Neural cell (in vitro differentiated cells): ENCODE results near the gene RASD1. TPM values are rescaled to one million over a fixed set of nuclear protein-coding genes. Genes with fewer than 3 reads are reported as not detected.

Experiments used
- H2AFZ ChIP-seq: fragments of 200-600, 300-800 bp; sonication (generic), shearing (Covaris generic); 2 replicates; pipeline ENCODE4 v1.6.0; 2014; ENCODE audit warnings: low read depth, mild to moderate bottlenecking, antibody characterized with exemption, low read length, moderate library complexity
- H3F3A ChIP-seq: fragments of 200-600 bp; shearing (Covaris generic); 2 replicates; pipeline ENCODE4 v1.6.1; 2016; ENCODE audit warnings: mild to moderate bottlenecking, moderate library complexity, mixed read lengths, antibody characterized with exemption, low read length; ENCODE audit not compliant: insufficient read depth, poor library complexity, severe bottlenecking
- H3K27ac ChIP-seq: fragments of 200-600, 300-800 bp; sonication (generic), shearing (Covaris generic); 2 replicates; pipeline ENCODE4 v1.5.1; 2014; ENCODE audit warnings: mild to moderate bottlenecking, low read length, moderate library complexity
- H3K27me3 ChIP-seq: fragments of 300-800, 200-600 bp; sonication (generic), shearing (Covaris generic); 2 replicates; pipeline ENCODE4 v1.6.0; 2014; ENCODE audit warnings: mild to moderate bottlenecking, low read depth, low read length, moderate library complexity; ENCODE audit not compliant: insufficient read depth
- H3K36me3 ChIP-seq: fragments of 300-800, 200-600 bp; sonication (generic), shearing (Covaris generic); 2 replicates; pipeline ENCODE4 v1.5.1; 2014; ENCODE audit warnings: mild to moderate bottlenecking, antibody characterized with exemption, low read length, moderate library complexity; ENCODE audit not compliant: insufficient read depth
- H3K4me2 ChIP-seq: fragments of 300-800, 200-600 bp; sonication (generic), shearing (Covaris generic); 2 replicates; pipeline ENCODE4 v1.6.0; 2014; ENCODE audit warnings: mild to moderate bottlenecking, low read length
- H3K4me3 ChIP-seq: fragments of 300-800, 200-600 bp; sonication (generic), shearing (Covaris generic); 2 replicates; pipeline ENCODE4 v1.5.1; 2014; ENCODE audit warnings: mild to moderate bottlenecking, low read length, moderate library complexity
- H3K79me2 ChIP-seq: fragments of 200-600 bp; shearing (Covaris generic); replicated peaks from 2 replicates; pipeline ENCODE4 v1.6.0; 2014; ENCODE audit warnings: mild to moderate bottlenecking, low read length, moderate library complexity; ENCODE audit not compliant: insufficient read depth
- H3K9ac ChIP-seq: fragments of 300-800, 200-600 bp; sonication (generic), shearing (Covaris generic); 2 replicates; pipeline ENCODE4 v1.6.1; 2016; ENCODE audit warnings: mild to moderate bottlenecking, low read length, mixed read lengths
- H3K9me2 ChIP-seq: fragments of 200-600 bp; shearing (Covaris generic); 2 replicates; pipeline ENCODE4 v1.6.1; 2016; ENCODE audit warnings: mild to moderate bottlenecking, low read length, mixed read lengths; ENCODE audit not compliant: insufficient read depth
- H3K9me3 ChIP-seq: fragments of 200-600, 300-800 bp; sonication (generic), shearing (Covaris generic); 2 replicates; pipeline ENCODE4 v1.6.1; 2016; ENCODE audit warnings: mild to moderate bottlenecking, mixed run types, low read length, moderate library complexity, mixed read lengths
- H4K20me1 ChIP-seq: fragments of 200-600 bp; shearing (Covaris generic); 2 replicates; pipeline ENCODE4 v1.6.1; 2016; ENCODE audit warnings: mild to moderate bottlenecking, mixed run types; ENCODE audit not compliant: insufficient read depth
- EP300 ChIP-seq: fragments of 450-650 bp; conservative IDR thresholded peaks from 2 replicates; pipeline ENCODE4 v1.6.1; 2014; ENCODE audit warnings: antibody characterized with exemption, mild to moderate bottlenecking, moderate library complexity; ENCODE audit not compliant: poor library complexity, severe bottlenecking
- EZH2 ChIP-seq: fragments of 200-600, 300-800 bp; shearing (Covaris generic), sonication (generic); IDR thresholded peaks from 2 replicates; pipeline ENCODE4 v1.6.1; 2014; ENCODE audit warnings: antibody characterized with exemption, low read length, borderline replicate concordance, mild to moderate bottlenecking; ENCODE audit not compliant: insufficient read depth, poor library complexity, severe bottlenecking
- MXI1 ChIP-seq: fragments of 450-650 bp; conservative IDR thresholded peaks from 2 replicates; pipeline ENCODE4 v1.6.1; 2014; ENCODE audit warnings: antibody characterized with exemption, mild to moderate bottlenecking; ENCODE audit not compliant: poor library complexity, severe bottlenecking
- POLR2AphosphoS5 ChIP-seq: IDR thresholded peaks from 2 replicates; pipeline ENCODE4 v1.6.1; 2012
- RAD21 ChIP-seq: fragments of 450-650 bp; conservative IDR thresholded peaks from 2 replicates; pipeline ENCODE4 v1.6.1; 2014; ENCODE audit warnings: antibody characterized with exemption, mild to moderate bottlenecking, moderate library complexity
- SMC3 ChIP-seq: fragments of 450-650 bp; conservative IDR thresholded peaks from 2 replicates; pipeline ENCODE4 v1.6.1; 2014; ENCODE audit warnings: antibody characterized with exemption, mild to moderate bottlenecking, moderate library complexity; ENCODE audit not compliant: poor library complexity
- TAF1 ChIP-seq: IDR thresholded peaks from 2 replicates; pipeline ENCODE4 v1.6.1; 2012; ENCODE audit warnings: low read depth
- polyA plus RNA-seq: library from polyadenylated mRNA; depleted of rRNA; stranded (reverse); fragments of >200 nt; gene quantifications from 2 replicates; pipeline ENCODE4 v1.2.3, GENCODE V29; 2014
- TF ChIP-seq, protein P1 (sequence below): fragments of 450-650 bp; IDR thresholded peaks from 2 replicates; pipeline ENCODE4 v1.5.1; 2014; ENCODE audit warnings: antibody characterized with exemption, mild to moderate bottlenecking, moderate library complexity; ENCODE audit not compliant: poor library complexity, severe bottlenecking
- TF ChIP-seq, protein P2 (sequence below): IDR thresholded peaks from 2 replicates; pipeline ENCODE4 v1.6.1; 2012; ENCODE audit warnings: borderline replicate concordance

RASD1 gene
- polyA plus RNA-seq, 1 donor from 2014 or later: 57.7 TPM

DNA sequence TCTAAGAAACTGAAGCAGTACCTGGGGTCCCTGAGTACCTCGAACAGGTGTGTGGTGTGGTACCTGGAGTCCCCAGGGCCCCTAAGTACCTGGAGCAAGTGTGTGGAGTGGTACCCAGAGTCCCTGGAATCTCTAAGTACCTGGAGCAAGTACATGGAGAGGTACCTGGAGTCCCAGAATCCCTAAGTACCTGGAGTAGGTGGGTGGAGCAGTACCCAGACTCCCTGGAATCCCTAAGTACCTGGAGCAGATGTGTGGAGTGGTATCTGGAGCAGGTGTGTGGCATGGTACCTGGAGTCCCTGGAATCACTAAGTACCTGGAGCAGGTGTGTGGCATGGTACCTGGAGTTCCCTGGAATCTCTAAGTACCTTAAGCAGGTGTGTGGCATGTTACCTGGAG, 41.9 kb downstream of the RASD1 start:
- Histone ChIP-seq H3K4me2 (no peak overlapping the region), H3K36me3 (no peaks in the 10 kb centered on the region), H3K4me3 (no peak overlapping the region), H3K9me3 (no peaks in the 10 kb centered on the region), H3K9ac (no peak overlapping the region), H3K27me3 (no peaks in the 10 kb centered on the region), H3K27ac (no peak overlapping the region), H4K20me1 (no peaks in the 10 kb centered on the region), H3K9me2 (no peaks in the 10 kb centered on the region), H3K79me2 (no peaks in the 10 kb centered on the region), H3F3A (no peaks in the 10 kb centered on the region), H2AFZ (no peak overlapping the region)
- TF ChIP-seq EP300 (no peak), POLR2AphosphoS5 (no peak)

DNA sequence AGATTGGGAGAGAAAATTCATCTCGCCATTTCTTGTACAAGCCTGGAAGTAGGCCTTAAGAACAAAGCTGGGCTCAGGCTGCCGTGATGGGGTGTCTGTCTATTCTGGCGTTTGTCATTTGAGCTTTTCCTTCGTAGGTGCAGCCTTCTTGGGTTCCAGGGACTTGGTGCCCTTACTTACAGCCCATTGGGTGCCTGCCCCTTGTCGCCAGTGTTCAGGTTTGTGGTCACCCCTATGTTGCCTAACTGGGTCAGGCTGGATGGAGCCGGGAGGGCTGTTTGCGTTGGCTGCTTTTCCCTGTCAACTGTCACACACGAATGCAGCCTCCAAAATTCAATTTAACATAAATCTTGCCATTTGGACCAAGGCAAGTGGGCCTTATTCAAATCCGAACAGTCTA, 43.1 kb downstream of the RASD1 start:
- no peaks in the 10 kb centered on the region for H3K79me2 ChIP-seq
- H3K4me2 ChIP-seq: no peak overlapping the region
- TF ChIP-seq SMC3: no peak
- TF ChIP-seq EP300: no peak
- no peak for TF ChIP-seq MXI1
- TF ChIP-seq, protein P1, sequence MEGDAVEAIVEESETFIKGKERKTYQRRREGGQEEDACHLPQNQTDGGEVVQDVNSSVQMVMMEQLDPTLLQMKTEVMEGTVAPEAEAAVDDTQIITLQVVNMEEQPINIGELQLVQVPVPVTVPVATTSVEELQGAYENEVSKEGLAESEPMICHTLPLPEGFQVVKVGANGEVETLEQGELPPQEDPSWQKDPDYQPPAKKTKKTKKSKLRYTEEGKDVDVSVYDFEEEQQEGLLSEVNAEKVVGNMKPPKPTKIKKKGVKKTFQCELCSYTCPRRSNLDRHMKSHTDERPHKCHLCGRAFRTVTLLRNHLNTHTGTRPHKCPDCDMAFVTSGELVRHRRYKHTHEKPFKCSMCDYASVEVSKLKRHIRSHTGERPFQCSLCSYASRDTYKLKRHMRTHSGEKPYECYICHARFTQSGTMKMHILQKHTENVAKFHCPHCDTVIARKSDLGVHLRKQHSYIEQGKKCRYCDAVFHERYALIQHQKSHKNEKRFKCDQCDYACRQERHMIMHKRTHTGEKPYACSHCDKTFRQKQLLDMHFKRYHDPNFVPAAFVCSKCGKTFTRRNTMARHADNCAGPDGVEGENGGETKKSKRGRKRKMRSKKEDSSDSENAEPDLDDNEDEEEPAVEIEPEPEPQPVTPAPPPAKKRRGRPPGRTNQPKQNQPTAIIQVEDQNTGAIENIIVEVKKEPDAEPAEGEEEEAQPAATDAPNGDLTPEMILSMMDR: no peak
- H3K4me3 ChIP-seq: no peak overlapping the region
- no peaks in the 10 kb centered on the region for H4K20me1 ChIP-seq
- no peak overlapping the region for H2AFZ ChIP-seq
- H3K27ac ChIP-seq: no peak overlapping the region
- H3K27me3 ChIP-seq: no peaks in the 10 kb centered on the region
- H3K9ac ChIP-seq: no peak overlapping the region
- H3K9me2 ChIP-seq: no peaks in the 10 kb centered on the region
- no peaks in the 10 kb centered on the region for H3K36me3 ChIP-seq
- no peaks in the 10 kb centered on the region for H3F3A ChIP-seq
- no peaks in the 10 kb centered on the region for H3K9me3 ChIP-seq

DNA sequence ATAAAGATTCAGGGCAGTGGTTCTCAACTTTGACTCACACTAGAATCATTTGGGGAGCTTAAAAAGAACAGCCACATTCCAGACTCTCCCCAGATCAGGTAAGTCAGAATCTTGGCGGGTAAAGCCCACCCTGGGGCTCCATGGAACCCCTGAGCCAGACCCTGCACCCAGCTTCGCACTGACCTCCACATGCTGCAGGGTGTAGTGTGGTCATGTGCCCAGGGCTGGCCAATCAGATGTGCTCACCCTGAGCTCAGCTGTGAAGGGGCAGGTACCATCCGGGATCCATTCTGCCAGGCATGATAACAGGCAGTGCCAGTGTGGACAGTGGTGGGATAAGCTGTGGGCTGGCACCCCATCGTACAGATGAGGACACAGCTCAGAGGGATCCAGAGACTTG, 47.5 kb downstream of the RASD1 start:
- Histone ChIP-seq H3K27ac (no peak overlapping the region), H3F3A (no peaks in the 10 kb centered on the region), H3K9ac (no peak overlapping the region), H3K9me3 (no peaks in the 10 kb centered on the region), H3K79me2 (no peaks in the 10 kb centered on the region), H3K9me2 (no peaks in the 10 kb centered on the region), H3K4me3 (no peak overlapping the region), H4K20me1 (no peaks in the 10 kb centered on the region), H3K4me2 (no peak overlapping the region), H2AFZ (no peak overlapping the region), H3K36me3 (no peaks in the 10 kb centered on the region), H3K27me3 (no peaks in the 10 kb centered on the region)
- no peak for TF ChIP-seq EZH2
- TF ChIP-seq EP300: no peak
- no peak for TF ChIP-seq TAF1
- TF ChIP-seq, protein P1: no peak
- no peak for TF ChIP-seq MXI1
- TF ChIP-seq, protein P2, sequence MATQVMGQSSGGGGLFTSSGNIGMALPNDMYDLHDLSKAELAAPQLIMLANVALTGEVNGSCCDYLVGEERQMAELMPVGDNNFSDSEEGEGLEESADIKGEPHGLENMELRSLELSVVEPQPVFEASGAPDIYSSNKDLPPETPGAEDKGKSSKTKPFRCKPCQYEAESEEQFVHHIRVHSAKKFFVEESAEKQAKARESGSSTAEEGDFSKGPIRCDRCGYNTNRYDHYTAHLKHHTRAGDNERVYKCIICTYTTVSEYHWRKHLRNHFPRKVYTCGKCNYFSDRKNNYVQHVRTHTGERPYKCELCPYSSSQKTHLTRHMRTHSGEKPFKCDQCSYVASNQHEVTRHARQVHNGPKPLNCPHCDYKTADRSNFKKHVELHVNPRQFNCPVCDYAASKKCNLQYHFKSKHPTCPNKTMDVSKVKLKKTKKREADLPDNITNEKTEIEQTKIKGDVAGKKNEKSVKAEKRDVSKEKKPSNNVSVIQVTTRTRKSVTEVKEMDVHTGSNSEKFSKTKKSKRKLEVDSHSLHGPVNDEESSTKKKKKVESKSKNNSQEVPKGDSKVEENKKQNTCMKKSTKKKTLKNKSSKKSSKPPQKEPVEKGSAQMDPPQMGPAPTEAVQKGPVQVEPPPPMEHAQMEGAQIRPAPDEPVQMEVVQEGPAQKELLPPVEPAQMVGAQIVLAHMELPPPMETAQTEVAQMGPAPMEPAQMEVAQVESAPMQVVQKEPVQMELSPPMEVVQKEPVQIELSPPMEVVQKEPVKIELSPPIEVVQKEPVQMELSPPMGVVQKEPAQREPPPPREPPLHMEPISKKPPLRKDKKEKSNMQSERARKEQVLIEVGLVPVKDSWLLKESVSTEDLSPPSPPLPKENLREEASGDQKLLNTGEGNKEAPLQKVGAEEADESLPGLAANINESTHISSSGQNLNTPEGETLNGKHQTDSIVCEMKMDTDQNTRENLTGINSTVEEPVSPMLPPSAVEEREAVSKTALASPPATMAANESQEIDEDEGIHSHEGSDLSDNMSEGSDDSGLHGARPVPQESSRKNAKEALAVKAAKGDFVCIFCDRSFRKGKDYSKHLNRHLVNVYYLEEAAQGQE: no peak
- no peak for TF ChIP-seq SMC3
- TF ChIP-seq RAD21: no peak
- TF ChIP-seq POLR2AphosphoS5: no peak
